HepG2 (cell line): ENCODE measurements around the gene PPP1R1A. TPM values are rescaled to one million over a fixed set of nuclear protein-coding genes. Genes with fewer than 3 reads are reported as not detected.

Experiments
- ATAC-seq: fragments of 200-7000 bp; cut with Tn5 transposase; 3 replicates; pipeline ENCODE4 v1.9.1; 2020; ENCODE audit warnings: mild to moderate bottlenecking, moderate library complexity
- BruUV-seq: library from RNA; stranded (reverse); fragments of 400-500 nt; replicated peaks from 2 replicates; lab custom pipeline; 2021; lab: Mats Ljungman, UMichigan
- CTCF ChIA-PET: fragments of 300-600 bp; formaldehyde crosslinking; extraction: SDS; loops from one replicate; lab custom pipeline; 2021; ENCODE audit warnings: low total read pairs, inconsistent platforms, low intra/inter-chr PET ratio; lab: Yijun Ruan, JAX
- POLR2A ChIA-PET: fragments of 350-600 bp; sonication (Branson Sonifier 250); formaldehyde crosslinking; loops from one replicate; lab custom pipeline; 2020; ENCODE audit warnings: antibody characterized with exemption, inconsistent platforms; lab: Yijun Ruan, JAX
- DNase-seq: peaks from one replicate; pipeline ENCODE4 v3.0.0-alpha.2; 2015; ENCODE audit warnings: low spot score
- FAIRE-seq: peaks from 3 replicates; lab custom pipeline; 2011; peaks lifted over from hg19 to GRCh38; lab: Jason Lieb, UNC
- H2AFZ ChIP-seq: one replicate; pipeline ENCODE4 v1.6.1; 2011; ENCODE audit warnings: low read length, inconsistent platforms
- H3K27ac ChIP-seq: fragments of 300-600 bp; 3 replicates; pipeline ENCODE4 v1.8.0; 2011; ENCODE audit warnings: mixed run types, mild to moderate bottlenecking, mixed read lengths, low read length, inconsistent platforms; ENCODE audit not compliant: insufficient read depth; ENCODE audit errors: extremely low read length
- H3K27me3 ChIP-seq, 2 experiments: fragments of 200-600 bp in 1 of 2; 2 replicates in 1 of 2; 3 replicates in 1 of 2; pipeline versions ENCODE4 v1.6.0 to v1.8.0; 2011; ENCODE audit warnings: low read length in 2 of 2, mild to moderate bottlenecking in 2 of 2, moderate library complexity in 2 of 2, inconsistent platforms in 1 of 2; ENCODE audit not compliant: insufficient read depth in 2 of 2, control insufficient read depth in 1 of 2
- H3K36me3 ChIP-seq, 2 experiments: fragments of 200-600 bp in 1 of 2; replicated peaks in 1 of 2; 2 replicates in 1 of 2; 3 replicates in 1 of 2; pipeline versions ENCODE4 v1.5.1 to v1.8.0; 2011; ENCODE audit warnings: low read length in 2 of 2, inconsistent platforms in 1 of 2; ENCODE audit not compliant: insufficient read depth in 2 of 2, control insufficient read depth in 1 of 2
- H3K4me1 ChIP-seq: 2 replicates; pipeline ENCODE4 v1.5.1; 2012; ENCODE audit warnings: low read length, inconsistent platforms; ENCODE audit not compliant: insufficient read depth
- H3K4me2 ChIP-seq: 2 replicates; pipeline ENCODE4 v1.6.0; 2011; ENCODE audit warnings: low read depth, low read length, inconsistent platforms
- H3K4me3 ChIP-seq, 3 experiments: fragments of 200-600 bp in 1 of 3; sonication (generic), shearing (Covaris generic) in 1 of 3; replicated peaks in 1 of 3; 2 replicates each; pipeline ENCODE4 v1.5.1; 2011 to 2016; ENCODE audit warnings: low read length in 3 of 3, inconsistent platforms in 2 of 3, low read depth in 2 of 3, mild to moderate bottlenecking in 2 of 3, control low read depth in 1 of 3, mixed read lengths in 1 of 3; ENCODE audit not compliant: insufficient read depth in 1 of 3
- H3K79me2 ChIP-seq: one replicate; pipeline ENCODE4 v1.6.1; 2011; ENCODE audit warnings: low read length, inconsistent platforms; ENCODE audit not compliant: insufficient read depth
- H3K9ac ChIP-seq: 2 replicates; pipeline ENCODE4 v1.6.0; 2011; ENCODE audit warnings: mild to moderate bottlenecking, low read depth, low read length, inconsistent platforms; ENCODE audit not compliant: insufficient read depth
- H3K9me3 ChIP-seq: 2 replicates; pipeline ENCODE4 v1.5.1; 2012; ENCODE audit warnings: mild to moderate bottlenecking, low read length
- H4K20me1 ChIP-seq: 2 replicates; pipeline ENCODE4 v1.6.0; 2011; ENCODE audit warnings: inconsistent platforms, mild to moderate bottlenecking, low read length, moderate library complexity; ENCODE audit not compliant: insufficient read depth
- HCFC1 ChIP-seq: fragments of 150-350 bp; IDR thresholded peaks from 2 replicates; pipeline ENCODE4 v1.6.1; 2014; ENCODE audit warnings: low read depth, low read length
- NFATC3 ChIP-seq: sonication (generic); formaldehyde crosslinking; IDR thresholded peaks from 2 replicates; pipeline ENCODE4 v1.5.1; 2020; ENCODE audit warnings: mild to moderate bottlenecking, missing genetic modification reagents
- NRL ChIP-seq: sonication (generic); formaldehyde crosslinking; IDR thresholded peaks from 2 replicates; pipeline ENCODE4 v1.5.0; 2020; ENCODE audit warnings: missing genetic modification reagents, mild to moderate bottlenecking, moderate library complexity, borderline replicate concordance
- PHF8 ChIP-seq: sonication (generic); formaldehyde crosslinking; IDR thresholded peaks from 2 replicates; pipeline ENCODE4 v1.5.0; 2020; ENCODE audit warnings: missing genetic modification reagents
- TGIF2 ChIP-seq: IDR thresholded peaks from 2 replicates; pipeline ENCODE4 v1.6.1; 2016; ENCODE audit warnings: control low read depth, missing compliant biosample characterization
- YEATS2 ChIP-seq: sonication (generic); formaldehyde crosslinking; IDR thresholded peaks from 2 replicates; pipeline ENCODE4 v1.4.0; 2020; ENCODE audit warnings: missing genetic modification reagents, borderline replicate concordance
- ZNF263 ChIP-seq: sonication (generic); formaldehyde crosslinking; IDR thresholded peaks from 2 replicates; pipeline ENCODE4 v1.4.0; 2020; ENCODE audit warnings: missing genetic modification reagents
- ZNF747 ChIP-seq: sonication (generic); formaldehyde crosslinking; IDR thresholded peaks from 2 replicates; pipeline ENCODE4 v1.8.1; 2023; ENCODE audit warnings: missing genetic modification reagents, mild to moderate bottlenecking, borderline replicate concordance
- ZNF878 ChIP-seq: sonication (generic); formaldehyde crosslinking; IDR thresholded peaks from 2 replicates; pipeline ENCODE4 v1.8.1; 2023; ENCODE audit warnings: mild to moderate bottlenecking, missing genetic modification reagents, moderate library complexity
- WGBS: methylation state at CpG from one replicate; pipeline ENCODE4 v1.1.6; 2017; ENCODE audit warnings: low lambda C conversion rate; 5-methylcytosine and 5-hydroxymethylcytosine counted together
- in situ Hi-C: cut with HindIII; loops from 2 replicates; pipeline ENCODE4 v1.10.0; 2017; ENCODE audit warnings: low pct_unique_long_range_greater_than_20kb; ENCODE audit not compliant: extremely low pct_ligation_motif_present
- intact Hi-C: fragments of 100-400 bp; cut with micrococcal nuclease; formaldehyde crosslinking; loops from one replicate; pipeline ENCODE4 v1.10.0; 2022; ENCODE audit not compliant: unreplicated experiment
- polyA plus RNA-seq, 8 experiments: library from polyadenylated mRNA; depleted of rRNA in 3 of 8; stranded (reverse) in 7 of 8; unstranded in 1 of 8; fragments of >200 nt; fragmentation: Illumina TruSeq in 4 of 8; extraction: Trizol in 4 of 8; gene quantifications; 2 replicates each; pipeline versions ENCODE4 v1.2.1 to v1.2.3, GENCODE V29; 2011 to 2016; ENCODE audit warnings: low read depth in 4 of 8, missing spikeins in 1 of 8, mixed read lengths in 1 of 8; ENCODE audit not compliant: insufficient read depth in 1 of 8
- total RNA-seq, 5 experiments: library from RNA; depleted of rRNA; stranded (reverse); fragments of >200 nt; fragmentation: Illumina TruSeq; extraction: Trizol; gene quantifications; 2 replicates each; pipeline ENCODE4 v1.2.3, GENCODE V29; 2016; ENCODE audit warnings: low read depth in 1 of 5
- TF ChIP-seq, protein P1 (sequence below): sonication (generic); formaldehyde crosslinking; IDR thresholded peaks from 2 replicates; pipeline ENCODE4 v1.8.0; 2022; ENCODE audit warnings: mild to moderate bottlenecking, missing genetic modification reagents, moderate library complexity
- TF ChIP-seq, protein P2 (sequence below): sonication (generic); formaldehyde crosslinking; IDR thresholded peaks from 2 replicates; pipeline ENCODE4 v1.4.0; 2020; ENCODE audit warnings: missing genetic modification reagents
- TF ChIP-seq, protein P3 (sequence below): sonication (generic); formaldehyde crosslinking; IDR thresholded peaks from 2 replicates; pipeline ENCODE4 v1.9.0; 2021; ENCODE audit warnings: missing genetic modification reagents, borderline replicate concordance

Gene PPP1R1A
- total and polyA plus RNA-seq, 2 of the 13 experiments (the other 11 are each of a cell fraction or from before 2014, with no cell fraction given), result 0.20 TPM; not detected in 1

DNA sequence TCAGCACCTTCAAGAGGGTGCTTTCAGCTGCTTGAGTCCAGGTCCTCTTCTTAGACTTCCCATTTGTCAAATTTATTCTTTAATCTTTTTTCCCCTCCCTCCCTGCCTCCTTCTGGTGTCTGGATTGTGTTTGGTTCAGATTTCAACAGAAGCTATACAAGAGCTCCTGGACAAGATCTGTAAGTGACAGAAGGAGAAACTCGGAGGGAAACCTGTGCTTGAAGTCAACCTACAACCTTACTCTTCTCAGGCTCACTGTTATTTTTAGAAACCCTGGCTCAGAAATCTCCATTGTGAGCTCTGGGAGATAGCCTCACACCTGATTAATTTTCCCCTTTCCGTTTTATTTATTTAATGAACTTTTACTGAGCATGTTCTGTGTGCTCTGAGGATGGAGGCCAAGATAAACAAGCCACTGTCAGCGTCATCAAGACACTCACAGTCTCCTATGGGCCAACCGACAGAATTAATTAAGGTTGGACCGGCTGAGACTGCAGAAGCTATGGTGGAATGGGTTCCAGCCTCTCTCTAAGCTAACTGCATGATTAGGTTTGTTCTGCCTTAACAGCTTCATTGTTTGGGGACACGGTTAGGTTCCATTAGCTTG lies 25.6 kb downstream of the PPP1R1A start:
- in situ Hi-C loops, result no loop called here
- Histone ChIP-seq H2AFZ (no peak overlapping the region), H3K4me2 (no peak overlapping the region), H3K27me3 (peaks cover 5 to 38% of the 10 kb centered on the region in 2 experiments; a peak in 4 of 5 replicates), H4K20me1 (no peaks in the 10 kb centered on the region), H3K36me3 (no peaks in the 10 kb centered on the region), H3K4me3 (no peak overlapping the region), H3K4me1 (no peaks in the 10 kb centered on the region), H3K9me3 (no peaks in the 10 kb centered on the region), H3K27ac (no peak overlapping the region), H3K79me2 (no peaks in the 10 kb centered on the region), H3K9ac (no peak overlapping the region)
- no peak for TF ChIP-seq NRL (CRISPR knock-in tag)
- no peak for TF ChIP-seq TGIF2 (CRISPR knock-in tag)
- TF ChIP-seq, protein P1, sequence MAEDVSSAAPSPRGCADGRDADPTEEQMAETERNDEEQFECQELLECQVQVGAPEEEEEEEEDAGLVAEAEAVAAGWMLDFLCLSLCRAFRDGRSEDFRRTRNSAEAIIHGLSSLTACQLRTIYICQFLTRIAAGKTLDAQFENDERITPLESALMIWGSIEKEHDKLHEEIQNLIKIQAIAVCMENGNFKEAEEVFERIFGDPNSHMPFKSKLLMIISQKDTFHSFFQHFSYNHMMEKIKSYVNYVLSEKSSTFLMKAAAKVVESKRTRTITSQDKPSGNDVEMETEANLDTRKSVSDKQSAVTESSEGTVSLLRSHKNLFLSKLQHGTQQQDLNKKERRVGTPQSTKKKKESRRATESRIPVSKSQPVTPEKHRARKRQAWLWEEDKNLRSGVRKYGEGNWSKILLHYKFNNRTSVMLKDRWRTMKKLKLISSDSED (CRISPR knock-in tag), result no peak
- no peak for TF ChIP-seq HCFC1
- TF ChIP-seq NFATC3 (CRISPR knock-in tag), result no peak
- TF ChIP-seq ZNF747 (CRISPR knock-in tag), result no peak
- no peak for TF ChIP-seq YEATS2 (CRISPR knock-in tag)
- TF ChIP-seq, protein P2, sequence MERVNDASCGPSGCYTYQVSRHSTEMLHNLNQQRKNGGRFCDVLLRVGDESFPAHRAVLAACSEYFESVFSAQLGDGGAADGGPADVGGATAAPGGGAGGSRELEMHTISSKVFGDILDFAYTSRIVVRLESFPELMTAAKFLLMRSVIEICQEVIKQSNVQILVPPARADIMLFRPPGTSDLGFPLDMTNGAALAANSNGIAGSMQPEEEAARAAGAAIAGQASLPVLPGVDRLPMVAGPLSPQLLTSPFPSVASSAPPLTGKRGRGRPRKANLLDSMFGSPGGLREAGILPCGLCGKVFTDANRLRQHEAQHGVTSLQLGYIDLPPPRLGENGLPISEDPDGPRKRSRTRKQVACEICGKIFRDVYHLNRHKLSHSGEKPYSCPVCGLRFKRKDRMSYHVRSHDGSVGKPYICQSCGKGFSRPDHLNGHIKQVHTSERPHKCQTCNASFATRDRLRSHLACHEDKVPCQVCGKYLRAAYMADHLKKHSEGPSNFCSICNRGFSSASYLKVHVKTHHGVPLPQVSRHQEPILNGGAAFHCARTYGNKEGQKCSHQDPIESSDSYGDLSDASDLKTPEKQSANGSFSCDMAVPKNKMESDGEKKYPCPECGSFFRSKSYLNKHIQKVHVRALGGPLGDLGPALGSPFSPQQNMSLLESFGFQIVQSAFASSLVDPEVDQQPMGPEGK (CRISPR knock-in tag), result no peak
- TF ChIP-seq PHF8 (CRISPR knock-in tag), result no peak
- no peak for TF ChIP-seq ZNF263
- no peak for TF ChIP-seq ZNF878 (CRISPR knock-in tag)
- TF ChIP-seq, protein P3, sequence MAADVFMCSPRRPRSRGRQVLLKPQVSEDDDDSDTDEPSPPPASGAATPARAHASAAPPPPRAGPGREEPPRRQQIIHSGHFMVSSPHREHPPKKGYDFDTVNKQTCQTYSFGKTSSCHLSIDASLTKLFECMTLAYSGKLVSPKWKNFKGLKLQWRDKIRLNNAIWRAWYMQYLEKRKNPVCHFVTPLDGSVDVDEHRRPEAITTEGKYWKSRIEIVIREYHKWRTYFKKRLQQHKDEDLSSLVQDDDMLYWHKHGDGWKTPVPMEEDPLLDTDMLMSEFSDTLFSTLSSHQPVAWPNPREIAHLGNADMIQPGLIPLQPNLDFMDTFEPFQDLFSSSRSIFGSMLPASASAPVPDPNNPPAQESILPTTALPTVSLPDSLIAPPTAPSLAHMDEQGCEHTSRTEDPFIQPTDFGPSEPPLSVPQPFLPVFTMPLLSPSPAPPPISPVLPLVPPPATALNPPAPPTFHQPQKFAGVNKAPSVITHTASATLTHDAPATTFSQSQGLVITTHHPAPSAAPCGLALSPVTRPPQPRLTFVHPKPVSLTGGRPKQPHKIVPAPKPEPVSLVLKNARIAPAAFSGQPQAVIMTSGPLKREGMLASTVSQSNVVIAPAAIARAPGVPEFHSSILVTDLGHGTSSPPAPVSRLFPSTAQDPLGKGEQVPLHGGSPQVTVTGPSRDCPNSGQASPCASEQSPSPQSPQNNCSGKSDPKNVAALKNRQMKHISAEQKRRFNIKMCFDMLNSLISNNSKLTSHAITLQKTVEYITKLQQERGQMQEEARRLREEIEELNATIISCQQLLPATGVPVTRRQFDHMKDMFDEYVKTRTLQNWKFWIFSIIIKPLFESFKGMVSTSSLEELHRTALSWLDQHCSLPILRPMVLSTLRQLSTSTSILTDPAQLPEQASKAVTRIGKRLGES (CRISPR knock-in tag), result no peak
- no peak for FAIRE-seq
- ChIA-PET CTCF (no interaction called here), POLR2A (no interaction called here)
- 3% methylated on average over 6 of the region's 6 CpGs for WGBS
- no peak for ATAC-seq
- intact Hi-C loops, result no loop called here
- no TSS peak for BruUV-seq
- DNase-seq, result no peak
